Right lobe of liver (tissue), 6 donors: ENCODE measurements around the gene GATA5. TPM values are rescaled to one million over a fixed set of nuclear protein-coding genes. Genes with fewer than 3 reads are reported as not detected.
A peak's percentile ranks its signal among the peaks of the same experiment; 100 is the strongest.

ENCODE experiments used
- ATAC-seq, 4 donors: fragments of 200-7000 bp; cut with Tn5 transposase; one replicate each; pipeline ENCODE4 v1.9.1; 2020; ENCODE audit warnings: mild to moderate bottlenecking in 4 of 4, moderate library complexity in 4 of 4
- DNase-seq, 3 donors: peaks; one replicate each; pipeline ENCODE4 v3.0.0-alpha.2; 2020
- H3K27ac ChIP-seq, 3 donors: fragments of 200-600 bp; one replicate each; pipeline ENCODE4 v1.8.0; 2022
- H3K27me3 ChIP-seq, 2 donors: fragments of 200-600 bp; one replicate each; pipeline ENCODE4 v1.8.0; 2022
- H3K36me3 ChIP-seq, 4 donors: fragments of 200-600 bp; sonication (generic) in 1 of 4; one replicate each; pipeline versions ENCODE4 v1.5.1 to v1.8.0; 2017 to 2022; ENCODE audit warnings: control low read depth in 1 of 4
- H3K4me1 ChIP-seq, 4 donors: fragments of 200-600 bp; sonication (generic) in 1 of 4; one replicate each; pipeline versions ENCODE4 v1.5.1 to v1.8.0; 2017 to 2022; ENCODE audit warnings: control low read depth in 1 of 4
- H3K4me3 ChIP-seq, 3 donors: fragments of 200-600 bp; one replicate each; pipeline ENCODE4 v1.8.0; 2022
- H3K9me3 ChIP-seq, 4 donors: fragments of 200-600 bp; sonication (generic) in 1 of 4; one replicate each; pipeline versions ENCODE4 v1.5.1 to v1.8.0; 2017 to 2022; ENCODE audit warnings: control low read depth in 1 of 4
- CTCF ChIP-seq, 4 donors: fragments of 200-600 bp in 3 of 4; fragments of 450-650 bp in 1 of 4; IDR thresholded peaks; one replicate each; pipeline versions ENCODE4 v1.5.1 to v1.8.0; 2016 to 2022; ENCODE audit warnings: antibody characterized with exemption in 4 of 4, mild to moderate bottlenecking in 2 of 4
- POLR2A ChIP-seq: fragments of 450-650 bp; IDR thresholded peaks from one replicate; pipeline ENCODE4 v1.6.1; 2017; ENCODE audit warnings: antibody characterized with exemption, mild to moderate bottlenecking
- WGBS: methylation state at CpG from one replicate; pipeline ENCODE4 v1.1.6; 2018; ENCODE audit warnings: low coverage, low lambda C conversion rate; ENCODE audit not compliant: insufficient coverage; ENCODE audit errors: missing lambda C conversion rate; 5-methylcytosine and 5-hydroxymethylcytosine counted together
- intact Hi-C, 2 donors: fragments of 100-400 bp; cut with DNase I; formaldehyde crosslinking; loops; one replicate each; pipeline versions ENCODE4 v1.11.2 to v1.14.1; 2022
- total RNA-seq, 6 experiments: library from RNA; depleted of rRNA in 2 of 6; stranded (reverse); fragments of >200 nt in 2 of 6; fragmentation: NEBNext Ultra II Directional in 3 of 6; extraction: Animal tissue kit (Norgen Biotek cat#: 25700) in 3 of 6; gene quantifications; one replicate each; pipeline versions ENCODE4 v1.1.0 to v1.2.4, GENCODE V29; 2016 to 2023
- donor health status: DM: no; HTN: yes; CAD: no.
- donor health status: DM: no; HTN: no; CAD: no.
- donor health status: DM: no; HTN: no; CAD: no.
- donor health status: DM: no; HTN: yes; CAD: no.
- donor health status: DM: no; HTN: yes; CAD: no.

Gene GATA5
- total RNA-seq, 6 experiments from 2014 or later = 0.12 to 0.56 (median 0.26) TPM

DNA sequence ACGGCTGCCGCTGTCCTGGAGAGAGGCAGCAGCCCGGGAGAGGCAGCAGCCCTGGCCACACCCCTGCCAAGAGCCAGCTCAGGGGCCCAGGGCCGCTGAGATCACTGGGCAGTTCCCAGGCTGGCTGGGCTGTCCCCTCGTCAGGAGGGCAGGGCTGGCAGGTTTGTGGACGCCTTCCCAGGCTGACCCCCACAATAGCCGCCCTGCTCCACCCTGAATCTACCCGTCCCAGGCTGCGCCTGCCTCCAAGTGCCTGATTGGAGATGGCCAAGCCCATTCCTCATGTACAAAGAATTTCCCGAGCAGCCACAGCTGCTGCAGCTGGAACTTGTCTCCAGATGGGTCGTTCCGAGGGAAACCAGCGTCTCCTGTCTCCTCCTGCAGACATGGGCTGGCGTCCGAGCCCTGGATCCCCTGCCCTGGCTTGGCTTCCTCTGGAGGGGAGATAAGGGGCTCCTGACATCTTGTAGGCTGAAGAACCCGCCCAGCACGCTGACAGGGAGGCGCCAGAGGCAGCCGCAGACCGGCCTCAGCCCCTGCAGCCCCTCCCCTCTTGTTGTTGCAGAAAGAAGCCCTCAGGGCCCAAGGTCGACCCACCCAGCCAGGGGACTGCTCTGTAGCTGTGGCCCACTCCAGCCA is 9.4 kb upstream of the GATA5 start:
- DNase-seq (no peak), ATAC-seq (peak in 2 of 4 donors; percentile 9 to 24)
- Histone ChIP-seq H3K27ac (no peak overlapping the region), H3K4me3 (no peak overlapping the region), H3K27me3 (peaks cover 0 to 24% of the 10 kb centered on the region in 2 donors), H3K9me3 (no peaks in the 10 kb centered on the region), H3K36me3 (no peaks in the 10 kb centered on the region), H3K4me1 (peaks cover 0 to 5% (median 0%) of the 10 kb centered on the region in 4 donors)
- WGBS = 0% methylated on average over 1 of the region's 21 CpGs
- TF ChIP-seq CTCF (IDR thresholded peaks at IDR 0.05) = no peak
- no peak for TF ChIP-seq POLR2A
- intact Hi-C loops = no loop called here

GRCh38 chr20:62484478-62484877 is 8.7 kb upstream of the GATA5 start:
- Histone ChIP-seq H3K4me1 (peaks cover 0 to 5% (median 0%) of the 10 kb centered on the region in 4 donors), H3K27me3 (peaks cover 0 to 24% of the 10 kb centered on the region in 2 donors), H3K9me3 (no peaks in the 10 kb centered on the region), H3K27ac (no peak overlapping the region), H3K4me3 (no peak overlapping the region), H3K36me3 (no peaks in the 10 kb centered on the region)
- no peak for ATAC-seq
- TF ChIP-seq POLR2A (no peak), CTCF (IDR thresholded peaks at IDR 0.05) (no peak)
- intact Hi-C loops = no loop called here
- WGBS = 57% methylated on average over 2 of the region's 9 CpGs
- DNase-seq = no peak

GRCh38 chr20:62483613-62484458 is 8.0 kb upstream of the GATA5 start:
- Histone ChIP-seq H3K9me3 (no peaks in the 10 kb centered on the region), H3K4me1 (peaks cover 0 to 5% (median 0%) of the 10 kb centered on the region in 4 donors), H3K27me3 (peaks cover 0 to 24% of the 10 kb centered on the region in 2 donors), H3K36me3 (no peaks in the 10 kb centered on the region), H3K4me3 (no peak overlapping the region), H3K27ac (no peak overlapping the region)
- TF ChIP-seq CTCF (IDR thresholded peaks at IDR 0.05) (no peak), POLR2A (no peak)
- intact Hi-C loops = no loop called here
- WGBS = 82% methylated on average over 9 of the region's 25 CpGs
- ATAC-seq (no peak), DNase-seq (no peak)

- Histone ChIP-seq H3K4me1 (peaks cover 0 to 5% (median 0%) of the 10 kb centered on the region in 4 donors), H3K27ac (no peak overlapping the region), H3K9me3 (no peaks in the 10 kb centered on the region), H3K36me3 (no peaks in the 10 kb centered on the region), H3K27me3 (peaks cover 0 to 24% of the 10 kb centered on the region in 2 donors), H3K4me3 (no peak overlapping the region)
- DNase-seq (no peak), ATAC-seq (peak in 1 of 4 donors; percentile 21)
- TF ChIP-seq POLR2A (no peak), CTCF (IDR thresholded peaks at IDR 0.05) (no peak)
- intact Hi-C loops = no loop called here
- WGBS = 27% methylated on average over 8 of the region's 8 CpGs
Observed at GRCh38 chr20:62482974-62483373, 7.2 kb upstream of the GATA5 start.
